ENCODE measurements around the gene CHODL.

CHODL gene

DNA sequence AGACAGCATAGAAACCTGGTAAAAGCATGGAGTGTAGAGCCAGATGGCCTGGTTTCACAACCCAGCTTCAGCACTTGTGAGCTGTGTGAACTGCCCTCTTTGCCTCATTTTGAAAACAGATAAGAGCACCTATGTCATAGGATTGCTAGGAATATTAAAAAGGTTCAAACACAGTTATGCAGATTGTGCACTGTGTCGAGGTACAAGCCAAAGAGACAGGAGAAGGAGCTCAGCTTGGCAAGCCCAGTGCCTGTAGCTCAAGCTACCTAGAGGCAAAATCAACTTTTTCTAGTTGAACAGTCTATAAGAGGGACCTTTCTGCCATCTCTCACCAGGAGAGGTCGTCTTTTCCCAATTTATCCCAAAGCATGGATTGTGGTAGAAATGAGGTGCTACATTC lies 5.0 kb downstream of the CHODL start:
- Histone ChIP-seq H3K9ac (ENCODE audit: low read depth, low read length, poor library complexity, severe bottlenecking) (no peak overlapping the region), H3K36me3 (ENCODE audit: insufficient read depth, low read length) (no peaks in the 10 kb centered on the region), H3K9me2 (replicated peaks; ENCODE audit: low read depth, low read length) (no peaks in the 10 kb centered on the region), H4K20me1 (ENCODE audit: insufficient read depth, low read length, poor library complexity, severe bottlenecking) (no peaks in the 10 kb centered on the region), H3K27me3 (ENCODE audit: insufficient read depth, low read length, poor library complexity, severe bottlenecking) (no peaks in the 10 kb centered on the region), H3K4me2 (ENCODE audit: low read depth, low read length, poor library complexity, severe bottlenecking) (no peak overlapping the region), H3K4me1 (ENCODE audit: insufficient read depth, low read length, poor library complexity, severe bottlenecking) (no peaks in the 10 kb centered on the region), H3K79me2 (ENCODE audit: insufficient read depth, low read length) (no peaks in the 10 kb centered on the region), H3K4me3 (ENCODE audit: low read length, poor library complexity, severe bottlenecking) (no peak overlapping the region), H3K9me3 (ENCODE audit: insufficient read depth, low read depth, low read length) (no peaks in the 10 kb centered on the region), H3F3A (ENCODE audit: low read depth) (no peaks in the 10 kb centered on the region), H2AFZ (ENCODE audit: low read length) (no peak overlapping the region)
- TF ChIP-seq EZH2phosphoT487 (IDR thresholded peaks at IDR 0.05; ENCODE audit: borderline replicate concordance) = no peak
- TF ChIP-seq, protein P1, sequence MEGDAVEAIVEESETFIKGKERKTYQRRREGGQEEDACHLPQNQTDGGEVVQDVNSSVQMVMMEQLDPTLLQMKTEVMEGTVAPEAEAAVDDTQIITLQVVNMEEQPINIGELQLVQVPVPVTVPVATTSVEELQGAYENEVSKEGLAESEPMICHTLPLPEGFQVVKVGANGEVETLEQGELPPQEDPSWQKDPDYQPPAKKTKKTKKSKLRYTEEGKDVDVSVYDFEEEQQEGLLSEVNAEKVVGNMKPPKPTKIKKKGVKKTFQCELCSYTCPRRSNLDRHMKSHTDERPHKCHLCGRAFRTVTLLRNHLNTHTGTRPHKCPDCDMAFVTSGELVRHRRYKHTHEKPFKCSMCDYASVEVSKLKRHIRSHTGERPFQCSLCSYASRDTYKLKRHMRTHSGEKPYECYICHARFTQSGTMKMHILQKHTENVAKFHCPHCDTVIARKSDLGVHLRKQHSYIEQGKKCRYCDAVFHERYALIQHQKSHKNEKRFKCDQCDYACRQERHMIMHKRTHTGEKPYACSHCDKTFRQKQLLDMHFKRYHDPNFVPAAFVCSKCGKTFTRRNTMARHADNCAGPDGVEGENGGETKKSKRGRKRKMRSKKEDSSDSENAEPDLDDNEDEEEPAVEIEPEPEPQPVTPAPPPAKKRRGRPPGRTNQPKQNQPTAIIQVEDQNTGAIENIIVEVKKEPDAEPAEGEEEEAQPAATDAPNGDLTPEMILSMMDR (conservative IDR thresholded peaks at IDR 0.05; ENCODE audit: low read length) = no peak

DNA sequence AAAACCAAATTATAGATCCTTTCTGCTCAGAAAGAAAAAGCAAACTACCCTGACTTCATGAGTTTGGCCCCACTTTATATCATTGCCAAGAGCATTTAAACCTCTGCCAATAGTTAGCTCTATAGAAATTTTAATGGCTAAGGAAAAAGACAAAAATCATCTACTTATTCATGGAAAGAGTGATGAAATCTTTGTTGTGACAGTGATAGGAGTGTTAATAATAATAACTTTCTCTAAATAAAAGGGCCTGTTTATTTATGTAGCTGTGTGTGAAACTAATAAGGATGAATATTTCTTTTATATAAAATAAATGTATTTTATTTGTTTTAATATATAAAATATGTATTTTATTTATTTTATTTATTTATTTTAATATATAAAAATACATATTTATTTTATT lies 6.4 kb downstream of the CHODL start:
- Histone ChIP-seq H3K4me1 (ENCODE audit: insufficient read depth, low read length, poor library complexity, severe bottlenecking) (no peaks in the 10 kb centered on the region), H3K27me3 (ENCODE audit: insufficient read depth, low read length, poor library complexity, severe bottlenecking) (no peaks in the 10 kb centered on the region), H3K4me3 (ENCODE audit: low read length, poor library complexity, severe bottlenecking) (no peak overlapping the region), H3K79me2 (ENCODE audit: insufficient read depth, low read length) (no peaks in the 10 kb centered on the region), H3K9me2 (replicated peaks; ENCODE audit: low read depth, low read length) (no peaks in the 10 kb centered on the region), H3K36me3 (ENCODE audit: insufficient read depth, low read length) (no peaks in the 10 kb centered on the region), H2AFZ (ENCODE audit: low read length) (no peak overlapping the region), H3F3A (ENCODE audit: low read depth) (no peaks in the 10 kb centered on the region), H3K9ac (ENCODE audit: low read depth, low read length, poor library complexity, severe bottlenecking) (no peak overlapping the region), H3K9me3 (ENCODE audit: insufficient read depth, low read depth, low read length) (no peaks in the 10 kb centered on the region), H3K4me2 (ENCODE audit: low read depth, low read length, poor library complexity, severe bottlenecking) (no peak overlapping the region), H4K20me1 (ENCODE audit: insufficient read depth, low read length, poor library complexity, severe bottlenecking) (no peaks in the 10 kb centered on the region)
- TF ChIP-seq EZH2phosphoT487 (IDR thresholded peaks at IDR 0.05; ENCODE audit: borderline replicate concordance) = no peak
- TF ChIP-seq, protein P1 (conservative IDR thresholded peaks at IDR 0.05; ENCODE audit: low read length) = no peak

DNA sequence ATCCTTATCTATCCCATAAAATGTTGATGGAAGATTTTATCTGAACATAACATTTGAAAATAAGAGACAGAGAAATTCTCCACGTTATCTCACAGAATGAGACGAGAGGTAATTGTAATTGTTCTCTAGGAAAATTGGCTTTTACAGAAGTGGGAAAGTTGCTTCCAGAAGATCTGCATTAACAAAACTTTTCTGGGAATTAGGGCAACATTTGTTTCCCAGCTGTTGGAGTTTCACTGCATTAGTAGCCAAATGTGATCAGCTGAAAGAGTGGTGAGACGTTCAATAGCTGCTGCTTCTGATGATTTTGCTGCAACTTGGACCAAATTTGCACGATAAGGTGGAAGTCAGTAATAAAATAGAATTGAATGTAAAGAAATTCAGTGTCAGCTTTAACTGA lies 7.6 kb downstream of the CHODL start:
- Histone ChIP-seq H3K36me3 (ENCODE audit: insufficient read depth, low read length) (no peaks in the 10 kb centered on the region), H3F3A (ENCODE audit: low read depth) (no peaks in the 10 kb centered on the region), H3K9me3 (ENCODE audit: insufficient read depth, low read depth, low read length) (no peaks in the 10 kb centered on the region), H3K79me2 (ENCODE audit: insufficient read depth, low read length) (no peaks in the 10 kb centered on the region), H4K20me1 (ENCODE audit: insufficient read depth, low read length, poor library complexity, severe bottlenecking) (no peaks in the 10 kb centered on the region), H3K9me2 (replicated peaks; ENCODE audit: low read depth, low read length) (no peaks in the 10 kb centered on the region), H3K9ac (ENCODE audit: low read depth, low read length, poor library complexity, severe bottlenecking) (no peak overlapping the region), H3K4me1 (ENCODE audit: insufficient read depth, low read length, poor library complexity, severe bottlenecking) (no peaks in the 10 kb centered on the region), H2AFZ (ENCODE audit: low read length) (no peak overlapping the region), H3K4me2 (ENCODE audit: low read depth, low read length, poor library complexity, severe bottlenecking) (no peak overlapping the region), H3K27me3 (ENCODE audit: insufficient read depth, low read length, poor library complexity, severe bottlenecking) (no peaks in the 10 kb centered on the region), H3K4me3 (ENCODE audit: low read length, poor library complexity, severe bottlenecking) (no peak overlapping the region)
- TF ChIP-seq EZH2phosphoT487 (IDR thresholded peaks at IDR 0.05; ENCODE audit: borderline replicate concordance) = no peak
- TF ChIP-seq, protein P1 (conservative IDR thresholded peaks at IDR 0.05; ENCODE audit: low read length) = no peak
